ENCODE data around the gene CISH.

The CISH gene

GRCh38 chr3:50585919-50586762 is 25.4 kb downstream of the CISH start:
- ATAC-seq: no peak
- TF ChIP-seq CREB5 (CRISPR knock-in tag; IDR thresholded peaks at IDR 0.05; ENCODE audit: low read depth) (no peak), TOX (CRISPR knock-in tag; IDR thresholded peaks at IDR 0.05; ENCODE audit: borderline replicate concordance) (no peak), ZNF565 (CRISPR knock-in tag; conservative IDR thresholded peaks at IDR 0.05; ENCODE audit: low read depth) (no peak), TSHZ2 (CRISPR knock-in tag; IDR thresholded peaks at IDR 0.05) (no peak), ZC3H10 (CRISPR knock-in tag; IDR thresholded peaks at IDR 0.05) (no peak), ZNF70 (CRISPR knock-in tag; IDR thresholded peaks at IDR 0.05) (no peak), RARB (CRISPR knock-in tag; IDR thresholded peaks at IDR 0.05) (no peak), ZFP30 (CRISPR knock-in tag; IDR thresholded peaks at IDR 0.05) (no peak), GLIS3 (CRISPR knock-in tag; IDR thresholded peaks at IDR 0.05) (no peak), ZNF8 (CRISPR knock-in tag; IDR thresholded peaks at IDR 0.05) (no peak), CSRNP3 (CRISPR knock-in tag; IDR thresholded peaks at IDR 0.05) (no peak), ZFP3 (CRISPR knock-in tag; IDR thresholded peaks at IDR 0.05) (no peak), TCF4 (CRISPR knock-in tag; IDR thresholded peaks at IDR 0.05; ENCODE audit: borderline replicate concordance) (no peak), ARNTL (CRISPR knock-in tag; IDR thresholded peaks at IDR 0.05; ENCODE audit: borderline replicate concordance, low read depth) (no peak), ESRRG (CRISPR knock-in tag; IDR thresholded peaks at IDR 0.05) (no peak), POU6F1 (CRISPR knock-in tag; IDR thresholded peaks at IDR 0.05; ENCODE audit: borderline replicate concordance, low read depth) (no peak), CSDC2 (CRISPR knock-in tag; IDR thresholded peaks at IDR 0.05) (no peak)

- TF ChIP-seq ZNF70 (CRISPR knock-in tag; IDR thresholded peaks at IDR 0.05) (no peak), ESRRG (CRISPR knock-in tag; IDR thresholded peaks at IDR 0.05) (no peak), ZNF565 (CRISPR knock-in tag; conservative IDR thresholded peaks at IDR 0.05; ENCODE audit: low read depth) (no peak), PATZ1 (CRISPR knock-in tag; IDR thresholded peaks at IDR 0.05; ENCODE audit: borderline replicate concordance) (no peak), TCF4 (CRISPR knock-in tag; IDR thresholded peaks at IDR 0.05; ENCODE audit: borderline replicate concordance) (no peak), ZC3H10 (CRISPR knock-in tag; IDR thresholded peaks at IDR 0.05) (no peak), ZFP3 (CRISPR knock-in tag; IDR thresholded peaks at IDR 0.05) (no peak), OSR1 (CRISPR knock-in tag; IDR thresholded peaks at IDR 0.05) (no peak), ZNF8 (CRISPR knock-in tag; IDR thresholded peaks at IDR 0.05) (no peak), CREB5 (CRISPR knock-in tag; IDR thresholded peaks at IDR 0.05; ENCODE audit: low read depth) (no peak), PPARA (CRISPR knock-in tag; IDR thresholded peaks at IDR 0.05; ENCODE audit: borderline replicate concordance) (no peak), BACH2 (CRISPR knock-in tag; IDR thresholded peaks at IDR 0.05; ENCODE audit: borderline replicate concordance) (no peak), TSHZ2 (CRISPR knock-in tag; IDR thresholded peaks at IDR 0.05) (no peak), RARB (CRISPR knock-in tag; IDR thresholded peaks at IDR 0.05) (no peak), SNAI2 (CRISPR knock-in tag; IDR thresholded peaks at IDR 0.05) (no peak), ARNTL (CRISPR knock-in tag; IDR thresholded peaks at IDR 0.05; ENCODE audit: borderline replicate concordance, low read depth) (no peak)
- ATAC-seq: no peak
Measured at GRCh38 chr3:50584391-50584790, 27.2 kb downstream of the CISH start.
